HG03442 (cell line): Measurements from ENCODE around the gene NEDD9.

ENCODE experiments used
- ATAC-seq: cut with Tn5 transposase; IDR thresholded peaks from one replicate; pipeline ENCODE4 v1.9.1; 2021; ENCODE audit warnings: mild to moderate bottlenecking, moderate library complexity; ENCODE audit not compliant: unreplicated experiment

NEDD9 gene

GRCh38 chr6:11263291-11263775, 30.9 kb upstream of the NEDD9 start:
- no peak for ATAC-seq

- no peak for ATAC-seq
Measured at GRCh38 chr6:11262242-11262641, 29.8 kb upstream of the NEDD9 start.

- no peak for ATAC-seq
Measured at GRCh38 chr6:11260249-11261038, 28.0 kb upstream of the NEDD9 start.

GRCh38 chr6:11258260-11259237, 26.1 kb upstream of the NEDD9 start:
- ATAC-seq, result no peak

- no peak for ATAC-seq
Measured at GRCh38 chr6:11255610-11256009, 23.1 kb upstream of the NEDD9 start.

GRCh38 chr6:11253594-11253993, 21.1 kb upstream of the NEDD9 start:
- ATAC-seq, result no peak

- no peak for ATAC-seq
Measured at GRCh38 chr6:11251553-11252360, 19.3 kb upstream of the NEDD9 start.

GRCh38 chr6:11250108-11250507, 17.6 kb upstream of the NEDD9 start:
- ATAC-seq, result no peak

GRCh38 chr6:11248974-11249761, 16.7 kb upstream of the NEDD9 start:
- ATAC-seq, result no peak

- no peak for ATAC-seq
Measured at GRCh38 chr6:11246722-11247121, 14.3 kb upstream of the NEDD9 start.

GRCh38 chr6:11245381-11246256, 13.2 kb upstream of the NEDD9 start:
- ATAC-seq, result no peak

GRCh38 chr6:11244387-11245126, 12.1 kb upstream of the NEDD9 start:
- no peak for ATAC-seq

GRCh38 chr6:11243861-11244260, 11.4 kb upstream of the NEDD9 start:
- ATAC-seq, result no peak

- no peak for ATAC-seq
Measured at GRCh38 chr6:11242711-11243110, 10.2 kb upstream of the NEDD9 start.

GRCh38 chr6:11241793-11242201, 9.3 kb upstream of the NEDD9 start:
- no peak for ATAC-seq

GRCh38 chr6:11241154-11241792, 8.8 kb upstream of the NEDD9 start:
- ATAC-seq, result no peak

GRCh38 chr6:11237956-11238355, 5.5 kb upstream of the NEDD9 start:
- no peak for ATAC-seq

- no peak for ATAC-seq
Measured at GRCh38 chr6:11237428-11237827, 5.0 kb upstream of the NEDD9 start.
